Nephron (organoid): ENCODE results near the gene GRB7.

Experiments
- H3K27ac Mint-ChIP-seq, 3 experiments: 2 replicates each; pipeline ENCODE4 v1.8.0; 2020; ENCODE audit warnings: mixed read lengths in 3 of 3, mild to moderate bottlenecking in 2 of 3, moderate library complexity in 1 of 3
- H3K27me3 Mint-ChIP-seq: 2 replicates; pipeline ENCODE4 v1.8.0; 2021; ENCODE audit warnings: low read depth, mild to moderate bottlenecking, moderate library complexity, mixed read lengths
- H3K36me3 Mint-ChIP-seq: 2 replicates; pipeline ENCODE4 v1.8.0; 2020; ENCODE audit warnings: low read depth, mixed read lengths
- H3K4me1 Mint-ChIP-seq: 2 replicates; pipeline ENCODE4 v1.8.0; 2020; ENCODE audit warnings: mixed read lengths
- H3K4me3 Mint-ChIP-seq, 3 experiments: 2 replicates each; pipeline ENCODE4 v1.8.0; 2020; ENCODE audit warnings: mild to moderate bottlenecking in 3 of 3, mixed read lengths in 3 of 3, moderate library complexity in 2 of 3
- H3K9me3 Mint-ChIP-seq: 2 replicates; pipeline ENCODE4 v1.8.0; 2020; ENCODE audit warnings: mixed read lengths
- TF ChIP-seq, protein P1 (sequence below), 3 experiments: fragments of 200-600 bp; sonication (generic); IDR thresholded peaks; one replicate each; pipeline ENCODE4 v1.5.0; 2021; ENCODE audit warnings: antibody characterized with exemption in 3 of 3; ENCODE audit not compliant: unreplicated experiment in 3 of 3

Gene GRB7

DNA sequence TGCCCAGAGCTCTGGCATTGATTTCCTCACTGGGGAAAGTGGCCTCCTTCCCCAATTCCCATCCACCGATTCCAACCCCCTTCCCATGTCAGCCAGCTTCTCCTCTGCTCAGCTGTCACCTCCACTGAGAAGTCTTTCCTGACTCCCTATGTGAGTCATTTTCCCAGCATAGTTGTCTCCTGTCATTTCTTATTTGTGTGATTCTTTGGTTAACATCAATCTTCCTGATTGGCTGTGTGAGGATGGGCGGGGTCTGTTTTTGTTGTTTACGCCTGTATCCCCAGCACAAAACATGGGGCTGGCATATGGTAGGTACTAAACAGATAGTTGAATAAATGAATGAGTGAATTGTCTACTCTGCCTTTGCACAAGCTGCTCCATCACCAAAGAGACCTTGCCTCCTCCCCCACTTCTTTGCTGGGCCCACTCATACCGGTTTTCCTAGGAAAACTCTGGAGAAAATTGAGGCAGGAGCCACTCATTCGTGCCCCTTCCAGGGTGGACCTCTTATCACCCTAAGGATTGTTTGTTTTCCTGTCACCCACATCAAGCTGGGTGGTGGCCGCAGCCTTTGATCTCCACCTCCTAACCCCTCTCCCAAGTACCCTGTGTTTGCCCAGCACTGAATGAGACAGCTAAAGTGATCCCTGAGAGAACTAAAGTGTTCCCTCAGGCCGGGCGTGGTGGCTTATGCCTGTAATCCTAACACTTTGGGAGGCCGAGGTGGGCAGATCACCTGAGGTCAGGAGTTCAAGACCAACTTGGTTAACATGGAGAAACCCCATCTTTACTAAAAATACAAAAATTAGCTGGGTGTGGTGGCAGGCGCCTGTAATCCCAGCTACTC is 1.2 kb upstream of the GRB7 start:
- no peaks in the 10 kb centered on the region for H3K36me3 Mint-ChIP-seq
- H3K4me1 Mint-ChIP-seq = peaks cover 20% of the 10 kb centered on the region
- H3K9me3 Mint-ChIP-seq = no peaks in the 10 kb centered on the region
- peak overlapping the region in 2 of 3 experiments; percentile 40 to 52 for H3K4me3 Mint-ChIP-seq
- TF ChIP-seq, protein P1, sequence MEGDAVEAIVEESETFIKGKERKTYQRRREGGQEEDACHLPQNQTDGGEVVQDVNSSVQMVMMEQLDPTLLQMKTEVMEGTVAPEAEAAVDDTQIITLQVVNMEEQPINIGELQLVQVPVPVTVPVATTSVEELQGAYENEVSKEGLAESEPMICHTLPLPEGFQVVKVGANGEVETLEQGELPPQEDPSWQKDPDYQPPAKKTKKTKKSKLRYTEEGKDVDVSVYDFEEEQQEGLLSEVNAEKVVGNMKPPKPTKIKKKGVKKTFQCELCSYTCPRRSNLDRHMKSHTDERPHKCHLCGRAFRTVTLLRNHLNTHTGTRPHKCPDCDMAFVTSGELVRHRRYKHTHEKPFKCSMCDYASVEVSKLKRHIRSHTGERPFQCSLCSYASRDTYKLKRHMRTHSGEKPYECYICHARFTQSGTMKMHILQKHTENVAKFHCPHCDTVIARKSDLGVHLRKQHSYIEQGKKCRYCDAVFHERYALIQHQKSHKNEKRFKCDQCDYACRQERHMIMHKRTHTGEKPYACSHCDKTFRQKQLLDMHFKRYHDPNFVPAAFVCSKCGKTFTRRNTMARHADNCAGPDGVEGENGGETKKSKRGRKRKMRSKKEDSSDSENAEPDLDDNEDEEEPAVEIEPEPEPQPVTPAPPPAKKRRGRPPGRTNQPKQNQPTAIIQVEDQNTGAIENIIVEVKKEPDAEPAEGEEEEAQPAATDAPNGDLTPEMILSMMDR (IDR thresholded peaks at IDR 0.05; ENCODE audit: unreplicated experiment in 3 of 3) = no peak
- peaks cover 60% of the 10 kb centered on the region for H3K27me3 Mint-ChIP-seq
- H3K27ac Mint-ChIP-seq = peak overlapping the region in 1 of 3 experiments; percentile 74

DNA sequence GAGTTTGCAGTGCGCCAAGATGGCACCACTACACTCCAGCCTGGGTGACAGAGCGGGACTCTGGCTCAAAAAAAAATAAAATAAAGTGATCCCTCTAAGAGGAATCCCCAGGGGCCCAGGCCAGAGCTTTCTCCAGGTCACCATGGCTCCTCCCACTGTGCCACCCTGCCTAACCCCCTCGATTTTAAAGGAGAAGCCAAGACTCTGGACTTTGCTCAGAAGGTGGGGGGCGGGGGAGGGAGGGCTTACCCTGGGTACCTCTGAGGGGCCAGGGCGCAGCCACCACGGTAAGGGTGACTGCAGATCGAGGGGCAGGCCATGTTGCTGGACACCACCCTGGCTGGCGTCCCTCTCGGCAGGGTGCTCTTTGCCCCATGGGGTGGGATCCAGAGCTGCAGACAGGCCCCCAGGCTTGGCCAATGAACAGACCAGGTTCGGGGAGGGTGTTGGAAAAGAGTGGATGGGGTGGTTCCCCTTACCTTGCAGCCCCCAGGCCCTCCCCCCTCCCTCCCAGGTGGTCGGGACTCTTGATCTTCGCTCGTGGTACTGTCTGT is 455 bp upstream of the GRB7 start:
- Mint-ChIP-seq H3K27me3 (peaks cover 61% of the 10 kb centered on the region), H3K4me1 (peaks cover 20% of the 10 kb centered on the region), H3K9me3 (no peaks in the 10 kb centered on the region), H3K36me3 (no peaks in the 10 kb centered on the region), H3K27ac (peak overlapping the region; percentile 62 to 92 (median 84)), H3K4me3 (peak overlapping the region; percentile 70 to 84 (median 77))
- TF ChIP-seq, protein P1 (IDR thresholded peaks at IDR 0.05; ENCODE audit: unreplicated experiment in 3 of 3) = no peak

DNA sequence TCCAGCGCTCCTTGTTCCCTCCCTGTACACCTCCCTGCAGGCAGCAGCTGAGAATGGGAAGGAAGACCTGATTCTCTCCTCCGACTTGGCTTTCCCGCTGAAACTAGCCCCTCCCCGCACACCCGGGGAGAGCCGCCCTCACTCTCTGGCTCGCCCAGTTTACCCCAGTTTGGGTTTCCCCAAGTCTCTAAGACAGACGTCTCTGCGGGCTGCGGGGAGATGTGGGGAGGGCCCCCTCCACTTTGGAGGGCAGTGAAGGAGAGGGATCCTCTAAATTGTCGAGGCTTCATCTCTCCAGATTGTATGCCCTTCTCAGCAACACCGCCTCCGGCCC is 797 bp downstream of the GRB7 start:
- Mint-ChIP-seq H3K4me1 (peaks cover 20% of the 10 kb centered on the region), H3K27ac (peak overlapping the region; percentile 85 to 93 (median 87)), H3K36me3 (no peaks in the 10 kb centered on the region), H3K9me3 (no peaks in the 10 kb centered on the region), H3K27me3 (peaks cover 70% of the 10 kb centered on the region), H3K4me3 (peak overlapping the region; percentile 77 to 88 (median 84))
- TF ChIP-seq, protein P1 (IDR thresholded peaks at IDR 0.05; ENCODE audit: unreplicated experiment in 3 of 3) = no peak

DNA sequence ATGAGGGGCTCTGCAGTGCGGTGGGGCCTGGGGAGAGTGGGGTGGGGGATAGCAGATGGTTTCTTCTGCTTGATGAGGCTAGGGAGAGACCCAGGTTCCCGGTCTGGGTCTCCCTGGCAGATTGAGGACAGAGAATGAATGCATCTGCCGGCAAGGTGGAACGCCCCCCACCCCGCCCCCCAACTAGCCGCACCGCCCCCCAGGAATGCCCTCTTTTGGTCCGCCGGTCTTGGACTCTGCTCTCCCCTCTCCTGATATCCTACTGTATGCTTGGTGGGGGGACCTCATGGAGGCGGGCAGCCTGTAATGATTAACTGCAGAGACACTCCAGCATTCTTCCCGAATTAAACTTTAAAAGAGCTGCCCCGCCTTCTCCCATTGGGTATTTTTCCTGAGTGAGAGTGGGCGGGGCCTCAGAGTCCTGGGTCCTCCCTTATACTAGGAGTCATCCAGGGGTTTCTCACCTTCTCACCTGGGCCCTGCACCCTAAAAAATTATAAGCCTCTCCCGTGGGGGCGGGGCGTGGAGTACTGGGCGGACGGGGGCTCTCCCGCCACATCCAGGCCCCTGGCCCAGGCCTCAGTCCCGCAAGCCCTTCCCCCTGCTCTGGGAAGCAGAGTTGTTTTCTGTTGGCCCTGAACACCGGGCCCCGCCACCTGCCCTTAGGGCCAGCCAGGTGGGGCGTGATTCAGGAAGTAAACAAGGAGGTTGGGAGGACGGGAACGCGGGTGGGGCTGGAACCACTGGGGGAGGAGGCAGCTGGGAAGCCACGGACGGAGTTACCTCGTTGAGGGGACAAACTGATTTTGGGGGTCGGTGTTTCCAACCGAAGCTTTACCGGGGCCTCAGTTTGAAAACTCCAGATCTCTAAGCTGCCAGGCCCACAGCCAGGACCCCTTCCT is 1.5 kb downstream of the GRB7 start:
- Mint-ChIP-seq H3K4me3 (peak overlapping the region; percentile 77 to 88 (median 84)), H3K9me3 (no peaks in the 10 kb centered on the region), H3K27me3 (peaks cover 73% of the 10 kb centered on the region), H3K27ac (peak overlapping the region; percentile 85 to 93 (median 87)), H3K36me3 (no peaks in the 10 kb centered on the region), H3K4me1 (peaks cover 20% of the 10 kb centered on the region)
- TF ChIP-seq, protein P1 (IDR thresholded peaks at IDR 0.05; ENCODE audit: unreplicated experiment in 3 of 3) = no peak

DNA sequence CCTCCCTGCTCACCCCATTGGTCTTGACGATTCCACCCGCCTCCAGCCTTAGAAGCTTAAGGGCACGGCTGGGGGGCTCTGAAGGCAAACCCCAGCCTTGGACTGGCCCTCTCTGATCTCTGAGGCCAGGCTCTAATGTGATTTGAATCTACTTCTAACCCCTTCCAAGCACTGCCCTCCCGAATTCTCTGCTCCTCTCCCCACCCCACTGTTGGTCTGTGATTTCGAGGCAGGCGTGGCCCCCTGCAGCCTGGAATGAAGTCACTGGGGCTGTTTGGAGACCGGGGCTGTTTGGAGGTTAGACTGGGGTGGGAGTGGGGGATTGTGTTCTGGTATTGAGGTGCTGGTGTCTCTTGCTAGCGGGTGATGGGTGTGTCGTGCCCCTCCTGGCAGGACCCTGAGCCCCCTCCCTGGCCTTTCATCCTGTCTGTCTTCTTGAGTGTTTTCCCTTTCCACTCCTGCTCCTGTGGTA is 2.2 kb downstream of the GRB7 start:
- Mint-ChIP-seq H3K4me1 (peaks cover 20% of the 10 kb centered on the region), H3K36me3 (no peaks in the 10 kb centered on the region), H3K9me3 (no peaks in the 10 kb centered on the region), H3K27ac (peak overlapping the region; percentile 85 to 93 (median 87)), H3K4me3 (peak overlapping the region; percentile 77 to 88 (median 84)), H3K27me3 (peaks cover 75% of the 10 kb centered on the region)
- TF ChIP-seq, protein P1 (IDR thresholded peaks at IDR 0.05; ENCODE audit: unreplicated experiment in 3 of 3) = no peak
